Activated CD4-positive, alpha-beta T cell treated with anti-CD3 and anti-CD28 coated beads for 48 hours (primary cell): Measurements from ENCODE around the gene OSBPL3.
"Not testable (repeated sequence)": the region's sequence is repeated elsewhere in the genome, so short reads cannot be mapped to it uniquely, and the experiment has no call there.

Source experiments
- DNase-seq: peaks from one replicate; pipeline ENCODE4 v3.0.0-alpha.2; 2020

Gene OSBPL3

DNA sequence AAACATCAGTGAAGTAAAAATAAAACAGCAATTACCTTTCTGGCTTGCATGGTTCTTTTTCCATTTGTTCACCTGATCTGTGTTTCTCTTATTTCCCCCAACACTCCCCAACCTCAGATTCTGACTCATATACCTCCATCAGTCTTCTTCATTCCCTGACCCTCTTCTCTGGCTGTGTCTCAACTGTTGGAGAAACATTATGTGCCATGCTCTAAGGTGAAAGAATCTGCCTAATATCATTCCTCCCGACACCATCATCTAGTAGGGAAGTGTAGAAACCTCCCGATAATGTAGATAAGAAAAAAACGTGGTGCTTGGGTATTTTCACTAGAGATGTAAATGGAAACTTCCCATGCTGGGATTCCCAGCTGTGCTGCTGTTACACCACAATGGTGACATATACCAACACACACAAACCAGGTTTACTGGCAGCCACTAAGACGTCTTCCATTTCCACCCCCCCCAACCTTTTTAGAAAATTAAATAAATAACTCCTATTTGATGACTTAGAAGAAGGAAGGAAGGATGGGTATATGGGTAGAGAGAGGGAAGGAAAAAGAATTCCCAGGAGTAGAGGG is 63.4 kb downstream of the OSBPL3 start:
- DNase-seq: no peak

DNA sequence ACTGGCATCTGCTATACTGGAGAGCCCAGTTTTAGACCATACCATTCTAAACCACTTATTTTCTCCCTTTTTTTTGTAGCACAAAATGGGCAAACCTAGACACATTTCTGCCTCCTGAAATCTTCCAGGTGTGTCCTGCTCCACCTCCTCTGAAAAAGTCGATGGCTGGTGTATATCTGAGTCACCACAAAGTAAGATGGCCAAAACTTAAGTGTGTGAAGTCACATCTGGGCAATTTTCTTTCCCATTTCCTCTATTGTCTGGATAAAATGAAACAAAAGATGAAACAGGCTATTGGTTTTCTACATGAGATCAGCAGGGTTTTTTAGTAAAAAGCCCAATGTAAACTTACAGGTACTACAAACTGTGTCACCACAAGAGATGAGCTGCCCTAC is 65.5 kb downstream of the OSBPL3 start:
- DNase-seq: no peak

DNA sequence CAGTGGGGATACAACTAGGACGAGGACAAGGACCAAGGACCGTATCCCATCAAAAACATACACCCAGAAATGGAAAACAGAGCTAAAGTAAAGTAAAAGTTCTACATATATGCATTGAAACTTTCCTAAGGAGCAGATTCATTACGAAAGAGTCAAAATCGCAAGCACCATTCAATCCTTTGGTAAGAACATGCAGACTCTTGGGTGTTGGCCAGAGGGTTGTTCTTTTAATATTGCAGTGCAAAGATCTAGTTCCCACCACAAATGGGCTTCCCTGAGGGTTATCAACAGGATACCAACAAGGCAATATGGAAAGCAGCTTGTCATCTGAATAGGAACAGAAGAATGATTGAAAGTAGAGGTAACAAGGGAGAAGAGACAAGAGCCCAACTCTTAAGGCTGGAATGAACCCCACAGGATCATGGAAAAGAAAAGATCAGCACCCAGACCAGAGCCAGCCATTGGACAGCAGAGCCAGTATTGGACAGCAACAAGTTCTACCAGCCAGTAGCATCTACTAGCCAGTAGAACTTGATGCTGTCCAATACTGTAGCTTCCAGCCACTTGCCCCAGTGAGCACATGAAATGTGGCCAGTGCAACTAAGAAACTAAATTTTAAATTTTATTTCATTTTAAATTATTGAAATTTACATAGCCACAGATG is 66.0 kb downstream of the OSBPL3 start:
- no peak for DNase-seq

- no peak for DNase-seq
These were observed 67.0 kb downstream of the OSBPL3 start for GRCh38 chr7:24912874-24913514.

DNA sequence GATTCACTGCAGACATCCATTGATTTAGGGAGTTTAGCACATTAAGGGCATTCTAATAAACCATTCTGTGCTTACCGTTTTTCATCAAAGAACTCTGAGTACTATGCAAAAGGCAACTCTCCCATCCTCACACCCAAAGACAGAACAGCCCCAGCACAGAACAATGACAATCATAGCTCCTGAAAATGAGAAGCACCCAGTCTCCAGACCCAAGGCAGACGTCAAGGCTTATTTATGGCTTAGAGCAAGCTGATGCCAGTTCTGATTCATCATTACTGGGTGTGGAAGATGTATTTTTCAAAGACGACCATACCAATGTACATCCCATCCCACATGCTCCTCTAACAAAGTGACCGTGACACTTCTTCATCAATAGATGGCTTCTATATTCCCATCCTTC is 67.6 kb downstream of the OSBPL3 start:
- DNase-seq: no peak

GRCh38 chr7:24911213-24911603 is 68.8 kb downstream of the OSBPL3 start:
- no peak for DNase-seq

- DNase-seq: no peak
These were observed 69.3 kb downstream of the OSBPL3 start for GRCh38 chr7:24910551-24911212.

DNA sequence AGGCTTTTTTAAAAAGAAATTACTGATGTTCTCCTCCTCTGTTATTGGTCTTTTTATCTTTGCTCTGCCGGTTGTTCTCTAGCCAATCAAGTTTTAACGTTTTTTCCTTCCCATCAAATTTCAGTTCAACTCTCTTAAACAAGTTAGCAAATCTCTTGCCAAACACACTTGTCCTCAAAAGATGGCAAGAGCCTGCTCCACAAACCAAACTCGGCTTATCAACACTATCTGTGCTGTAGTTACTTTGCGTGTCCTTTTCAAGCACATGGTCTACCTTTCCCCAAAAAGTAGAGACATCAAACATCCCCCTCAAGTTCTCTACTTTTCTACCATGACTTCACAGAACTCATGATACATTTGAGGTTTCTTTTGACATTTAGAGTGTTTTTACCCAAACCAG is 71.3 kb downstream of the OSBPL3 start:
- DNase-seq: no peak

DNA sequence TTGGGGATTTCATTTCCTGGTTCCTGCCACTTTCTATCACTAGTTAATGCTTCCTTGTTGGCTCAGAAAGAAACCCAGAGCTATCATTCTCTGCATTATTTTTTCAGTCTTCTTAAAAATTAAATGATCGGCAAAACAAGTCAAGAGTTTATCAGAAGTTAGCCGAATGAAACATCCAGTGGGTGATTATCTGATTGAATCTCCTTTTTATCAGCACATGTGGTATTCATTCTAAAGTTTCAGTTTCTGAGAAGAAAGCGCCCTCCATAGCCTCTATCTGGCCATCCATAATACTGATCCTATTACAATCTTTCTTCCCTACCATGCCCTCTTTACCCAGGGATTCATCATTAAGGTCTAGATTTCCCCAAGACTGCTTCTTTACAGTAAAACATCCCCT is 71.8 kb downstream of the OSBPL3 start:
- no peak for DNase-seq

- DNase-seq: peak; percentile 45
These were observed 72.6 kb downstream of the OSBPL3 start for GRCh38 chr7:24907311-24907886.

GRCh38 chr7:24905996-24906770 is 73.8 kb downstream of the OSBPL3 start:
- DNase-seq: peak; percentile 60

DNA sequence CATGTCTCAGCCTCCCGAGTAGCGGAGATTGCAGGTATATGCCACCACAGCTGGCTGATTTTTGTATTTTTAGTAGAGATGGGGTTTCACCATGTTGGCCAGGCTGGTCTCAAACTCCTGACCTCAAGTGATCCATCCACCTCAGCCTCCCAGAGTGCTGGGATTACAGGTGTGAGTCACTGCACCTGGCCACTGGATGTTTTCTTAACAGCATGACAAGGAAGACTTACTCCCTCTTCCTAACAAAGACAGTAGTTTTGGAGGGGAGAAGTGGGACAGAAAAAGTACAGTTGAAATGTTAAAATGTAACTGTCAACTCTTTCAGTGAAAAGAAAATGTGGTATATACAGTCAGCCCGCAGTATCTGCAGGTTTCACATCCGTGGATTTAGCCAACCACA is 76.0 kb downstream of the OSBPL3 start:
- not testable (repeated sequence) for DNase-seq

DNA sequence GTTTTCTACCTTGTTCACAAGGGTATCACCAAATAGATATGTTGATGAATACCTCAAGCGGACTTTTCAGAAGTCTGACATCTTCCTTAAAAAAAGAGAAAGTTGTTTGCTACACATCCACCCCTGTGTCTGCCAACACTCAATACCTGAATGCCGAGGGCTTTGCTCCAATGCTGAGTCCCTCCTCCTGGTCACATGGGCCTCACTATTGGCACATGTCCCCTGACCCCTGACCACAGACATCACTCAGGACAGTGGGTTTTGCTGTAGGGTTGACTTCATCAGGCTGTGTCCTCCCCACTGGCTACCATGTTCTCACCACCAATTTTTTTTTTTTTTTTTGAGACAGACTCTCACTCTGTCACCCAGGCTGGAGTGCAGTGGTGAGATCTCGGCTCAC is 76.4 kb downstream of the OSBPL3 start:
- no peak for DNase-seq

DNA sequence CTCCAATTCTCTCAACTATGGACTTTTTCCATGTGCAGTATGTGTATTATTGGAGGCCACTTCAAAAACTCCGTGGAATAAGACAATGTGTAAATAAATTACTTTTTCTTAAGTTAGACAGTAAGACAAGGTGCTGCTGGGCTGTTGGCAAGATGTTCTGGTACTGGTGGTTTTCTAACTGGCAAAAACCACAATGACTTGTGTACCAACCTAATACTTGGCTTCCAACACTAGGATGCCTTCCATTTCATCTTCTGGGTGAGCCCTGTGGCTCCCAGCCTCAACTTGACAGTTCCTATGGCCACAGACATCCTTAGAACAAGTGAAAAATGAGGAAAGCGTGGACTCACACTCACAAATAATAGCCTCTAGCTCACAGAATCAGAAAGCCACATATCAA is 77.0 kb downstream of the OSBPL3 start:
- no peak for DNase-seq

DNA sequence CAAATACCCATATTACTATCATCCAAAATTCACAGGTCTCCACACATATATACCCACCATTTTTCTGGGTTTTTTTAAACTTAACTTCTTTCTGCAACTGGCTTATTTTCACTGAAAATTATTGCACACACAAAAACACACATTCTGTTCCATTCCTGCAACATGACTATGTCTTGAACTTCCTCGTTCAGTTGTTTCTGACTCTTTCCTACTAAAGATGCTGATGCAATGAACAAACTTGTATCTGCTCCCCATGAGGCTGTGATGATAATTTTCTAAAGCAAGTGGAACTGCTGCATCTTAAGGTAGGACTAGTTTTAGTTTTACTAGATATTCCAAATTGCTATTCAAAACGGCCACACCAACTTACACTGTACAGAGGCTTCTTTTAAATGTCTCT is 77.7 kb downstream of the OSBPL3 start:
- DNase-seq: no peak

DNA sequence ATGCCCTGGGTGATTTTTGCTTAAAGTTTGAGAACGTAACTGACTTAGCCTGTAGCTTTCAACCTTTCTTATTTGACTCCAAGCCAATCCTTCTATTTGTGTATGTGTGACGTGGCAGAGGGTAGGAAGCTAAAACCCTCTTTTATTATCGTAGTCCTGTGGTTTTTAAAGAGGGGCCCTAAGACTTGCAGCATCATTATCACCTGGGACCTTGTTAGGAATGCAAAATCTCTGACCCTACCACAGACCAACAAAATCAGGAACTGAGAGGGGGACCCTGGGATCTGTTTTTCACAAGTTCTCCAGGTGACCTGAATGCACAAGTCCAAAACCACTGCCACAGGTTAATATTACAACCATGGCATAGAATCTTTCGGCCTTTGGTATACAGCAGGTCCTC is 80.1 kb downstream of the OSBPL3 start:
- DNase-seq: no peak

- DNase-seq: no peak
These were observed 80.8 kb downstream of the OSBPL3 start for GRCh38 chr7:24899161-24899560.

DNA sequence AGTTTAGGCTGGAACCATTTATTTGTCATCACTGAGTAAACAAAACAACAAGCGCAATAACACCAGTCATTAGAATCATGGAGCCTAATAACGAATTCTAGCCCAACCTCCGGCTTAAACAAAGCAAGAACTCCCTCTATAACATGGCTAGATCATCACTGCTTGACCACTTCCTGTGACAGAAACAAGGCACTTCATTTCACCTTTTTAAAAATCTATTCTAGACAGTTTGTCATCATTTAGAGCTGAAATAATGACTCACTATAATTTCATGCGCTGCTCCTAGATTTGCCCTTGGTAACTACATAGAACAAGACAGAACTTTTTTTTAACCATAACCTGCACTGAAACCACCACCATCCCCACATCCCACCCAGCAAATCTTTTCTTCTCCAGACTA is 81.3 kb downstream of the OSBPL3 start:
- DNase-seq: no peak

- DNase-seq: no peak
These were observed 83.9 kb downstream of the OSBPL3 start for GRCh38 chr7:24896031-24896501.

- no peak for DNase-seq
These were observed 85.4 kb downstream of the OSBPL3 start for GRCh38 chr7:24894429-24895221.

DNA sequence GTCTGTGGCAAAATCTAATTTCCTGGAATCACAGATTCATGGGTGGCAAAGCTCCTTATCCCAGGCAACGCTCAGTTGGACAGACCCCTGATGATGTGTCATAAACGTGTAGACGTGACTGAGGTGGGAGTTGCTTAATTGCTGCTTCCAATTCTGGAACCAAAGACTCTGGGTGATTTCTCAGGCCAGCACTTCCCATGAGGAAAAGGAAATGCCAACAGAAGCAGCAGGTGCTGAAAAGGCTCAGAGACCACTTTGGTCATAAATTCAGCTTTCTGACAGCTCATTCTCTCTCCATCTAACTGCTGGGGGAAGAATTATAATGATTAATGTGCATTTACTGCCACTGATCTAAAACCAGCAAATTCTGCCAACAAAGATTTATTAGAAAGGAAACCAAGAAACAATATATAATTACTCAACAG is 88.7 kb downstream of the OSBPL3 start:
- DNase-seq: no peak

DNA sequence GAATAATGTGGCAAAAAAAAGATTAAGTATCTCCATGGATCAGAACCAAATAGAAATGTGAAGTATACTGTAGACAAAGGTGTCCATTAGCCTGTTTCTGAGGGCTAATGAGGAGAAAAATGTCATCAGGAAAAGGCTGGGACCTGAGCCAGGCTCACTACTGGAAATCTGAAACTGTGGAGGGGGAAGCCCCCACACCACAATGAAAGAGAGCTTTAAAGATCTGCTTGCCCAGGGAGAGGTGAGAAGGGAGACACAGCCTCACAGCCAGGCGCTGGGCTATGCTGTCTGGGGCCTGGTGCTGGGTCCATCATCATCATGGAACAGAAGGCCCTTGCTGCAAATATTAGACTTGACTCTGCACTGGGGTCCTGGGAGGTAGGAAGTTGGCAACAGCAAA is 90.4 kb downstream of the OSBPL3 start:
- no peak for DNase-seq
